ENCODE data around the gene MMD2.

MMD2 gene

DNA sequence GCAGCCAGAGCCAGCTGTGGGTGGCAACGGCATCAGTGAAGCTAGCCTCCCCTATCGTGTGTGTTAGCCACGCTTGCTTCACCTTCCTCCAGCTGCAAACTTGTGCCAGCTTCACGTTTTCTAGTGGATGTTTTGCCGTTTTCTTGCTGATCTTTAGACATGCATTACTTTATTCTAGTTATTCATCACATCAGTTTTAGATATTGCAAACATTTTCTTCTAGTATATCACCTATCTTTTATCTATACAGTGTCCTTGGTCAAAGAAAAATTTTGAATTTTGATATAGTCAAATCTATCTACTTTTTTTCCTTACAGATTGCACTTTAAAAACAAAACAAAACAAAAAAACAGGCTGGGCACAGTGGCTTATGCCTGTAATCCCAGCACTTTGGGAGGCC, 90.5 kb downstream of the MMD2 start:
- no peak for DNase-seq (ENCODE audit: low read depth)

DNA sequence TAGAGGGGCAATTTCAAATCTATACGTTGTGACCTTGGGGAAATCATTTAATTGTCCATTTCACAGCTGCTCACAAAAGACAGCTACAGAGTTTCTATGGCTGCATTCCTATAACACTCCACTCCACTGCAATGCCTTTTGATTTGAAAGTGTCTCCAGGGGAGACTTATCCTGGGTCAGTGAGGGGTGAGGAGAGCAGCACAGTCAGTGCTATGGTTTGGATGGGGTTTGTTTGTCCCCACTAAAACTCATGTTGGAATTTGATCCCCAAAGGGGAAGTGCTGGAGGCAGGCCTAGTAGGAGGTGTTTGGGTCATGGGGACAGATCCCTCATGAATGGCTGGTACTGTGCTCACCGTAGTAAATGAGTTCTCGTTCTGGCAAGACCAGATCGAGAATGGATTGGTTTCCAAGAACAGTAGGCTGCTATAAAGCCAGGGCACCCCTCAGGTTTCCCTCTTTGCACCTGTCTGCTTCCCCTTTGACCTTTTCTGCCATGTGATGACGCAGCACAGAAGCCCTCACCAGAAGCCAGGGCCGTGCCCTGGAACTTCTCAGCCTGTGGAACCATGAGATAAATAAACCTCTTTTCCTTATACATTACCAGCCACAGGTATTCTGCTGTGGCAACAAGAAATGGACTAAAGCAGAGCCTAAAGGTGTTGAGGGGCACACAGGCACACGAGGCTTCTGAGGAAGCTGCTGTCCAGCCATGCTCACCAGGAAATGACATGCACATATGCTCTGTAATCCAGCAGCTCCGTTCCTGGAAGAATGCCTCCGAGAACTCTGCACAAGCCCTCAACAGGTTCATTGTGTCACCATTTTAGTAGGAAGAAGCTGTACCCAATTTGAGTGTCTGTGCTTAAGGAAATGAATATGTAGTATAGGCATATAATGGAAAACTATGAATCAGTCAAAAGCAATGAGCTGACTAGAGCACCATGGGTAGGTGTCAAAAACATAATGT, 92.2 kb downstream of the MMD2 start:
- no peak for DNase-seq (ENCODE audit: low read depth)

DNA sequence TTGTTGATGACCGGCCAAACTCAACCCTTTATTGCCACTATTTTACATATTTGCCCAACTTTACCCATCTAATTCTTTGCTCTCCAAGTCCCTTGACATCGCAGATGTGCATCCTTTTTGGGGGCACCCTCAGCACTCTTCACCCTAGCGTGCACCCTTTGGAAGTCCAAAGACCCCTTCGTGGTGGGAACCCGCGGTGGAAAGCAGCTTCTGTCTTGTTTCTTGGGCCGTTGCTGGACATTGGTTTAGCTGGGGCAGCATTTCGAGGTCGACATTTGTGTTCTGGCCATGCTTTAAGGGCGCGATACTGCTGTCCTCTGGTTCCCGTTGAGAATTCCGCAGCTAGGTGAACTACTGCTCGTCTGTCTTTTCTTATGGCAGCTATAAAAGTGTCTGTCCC, 96.8 kb downstream of the MMD2 start:
- DNase-seq (ENCODE audit: low read depth) = no peak

DNA sequence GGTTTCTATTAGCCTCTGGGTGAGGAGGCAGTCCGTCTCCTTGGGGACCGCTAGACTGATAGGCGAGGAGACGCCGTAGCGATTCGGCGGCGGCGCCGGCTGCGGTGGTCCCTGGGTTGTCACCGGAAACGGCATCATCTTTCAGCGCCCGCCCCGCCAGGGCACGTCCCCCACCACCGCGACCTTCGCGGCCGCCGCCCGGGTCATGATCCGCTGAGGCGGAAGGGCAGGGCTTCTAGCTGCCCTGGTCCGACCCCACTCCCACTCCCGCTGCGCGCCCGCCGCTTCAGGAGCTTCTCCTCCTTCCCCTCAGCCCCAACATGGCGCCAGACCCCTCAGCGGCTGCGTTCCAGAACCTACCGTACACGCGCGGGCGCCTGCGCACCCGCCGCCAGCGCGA, 97.3 kb downstream of the MMD2 start, which contains the start of gene PAPOLB:
TSS of gene PAPOLB (minus strand) at position 358 of the 400 bp plus-strand sequence. CDS start at position 138, 220 bp downstream.
- no peak for DNase-seq (ENCODE audit: low read depth)

DNA sequence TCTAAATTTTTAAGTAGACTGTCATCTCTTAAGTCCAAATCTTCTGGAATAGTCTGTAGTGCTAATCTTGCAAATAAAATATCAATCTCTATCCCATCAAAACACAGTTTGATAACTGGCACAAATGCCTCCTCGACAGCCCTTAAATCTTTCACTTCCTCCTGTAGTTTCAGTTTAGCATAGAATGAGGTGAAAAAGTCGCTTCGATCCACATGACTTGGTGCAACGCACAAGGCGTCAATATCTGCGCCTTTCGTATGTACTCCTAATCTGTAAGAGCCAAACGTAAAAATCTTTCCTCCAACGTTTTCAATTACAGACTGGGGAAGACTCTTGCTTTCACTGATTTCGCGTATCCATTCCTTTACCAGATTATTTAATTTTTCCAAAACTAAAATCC, 97.8 kb downstream of the MMD2 start:
- DNase-seq (ENCODE audit: low read depth) = no peak

DNA sequence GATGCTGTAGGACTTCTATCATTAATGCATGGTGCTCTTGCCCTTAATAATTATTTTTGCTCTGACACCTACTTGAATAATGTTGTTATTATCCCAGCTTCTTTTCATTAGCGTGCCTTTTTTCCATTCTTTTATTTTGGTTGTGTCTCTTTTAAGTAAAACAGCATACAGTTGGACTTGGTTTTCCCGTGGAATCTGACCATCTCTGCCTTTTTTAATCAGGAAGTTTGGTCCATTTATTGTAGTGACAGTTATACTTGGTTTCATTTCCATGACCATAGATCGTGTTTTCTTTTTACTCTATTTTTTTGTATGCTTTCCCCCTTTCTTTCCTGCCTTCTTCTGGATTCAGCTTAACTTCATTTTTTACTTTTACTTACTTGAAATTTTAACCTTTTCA, 101.8 kb downstream of the MMD2 start:
- DNase-seq (ENCODE audit: low read depth) = no peak

DNA sequence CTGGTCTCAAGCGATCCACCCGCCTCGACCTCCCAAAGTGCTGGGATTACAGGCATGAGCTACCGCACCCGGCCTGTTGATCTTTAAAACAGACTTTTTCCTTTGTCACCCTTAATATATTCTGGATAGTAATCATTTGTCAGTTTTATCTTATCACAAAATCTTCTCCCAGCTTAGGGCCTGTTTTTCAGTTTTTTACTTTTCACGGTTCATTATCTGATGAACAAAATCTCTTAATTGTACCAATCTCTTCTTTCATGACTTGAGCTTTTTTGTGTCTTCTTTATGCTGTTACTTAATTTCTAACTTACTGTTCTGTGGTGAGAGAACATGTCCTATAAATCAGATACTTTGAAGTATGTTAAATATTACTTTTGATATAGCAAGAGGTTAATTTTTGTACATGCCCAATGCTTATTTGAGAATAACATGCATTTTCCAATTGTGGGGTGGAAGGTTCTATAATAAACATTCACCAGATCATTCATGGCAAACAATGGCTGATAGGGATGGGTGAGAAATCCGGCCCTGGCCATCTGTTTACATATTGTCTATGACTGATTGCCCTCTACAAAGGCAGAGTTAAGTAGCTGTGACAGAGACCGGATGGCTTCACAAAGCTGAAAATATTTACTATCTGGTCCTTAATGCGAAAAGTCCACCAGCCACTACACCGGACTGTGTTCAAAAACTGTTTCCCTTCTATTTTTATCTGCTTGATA, 102.5 kb downstream of the MMD2 start:
- no peak for DNase-seq (ENCODE audit: low read depth)

Measured in activated T-cell treated with anti-CD3 and anti-CD28 coated beads for 24 hours (primary cell).